Fibroblast of gingiva (primary cell): ENCODE results near the gene TRUB1.
A peak's percentile ranks its signal among the peaks of the same experiment; 100 is the strongest.
"Not testable (repeated sequence)": the region's sequence is repeated elsewhere in the genome, so short reads cannot be mapped to it uniquely, and the experiment has no call there.

Experiments used
- DNase-seq: peaks from one replicate; pipeline ENCODE4 v3.0.0-alpha.2; 2011; ENCODE audit warnings: low read depth

Gene TRUB1

GRCh38 chr10:114925587-114926586 is 12.1 kb upstream of the TRUB1 start:
- DNase-seq: peak; percentile 6

- DNase-seq: no peak
Observed at GRCh38 chr10:114928818-114929217, 9.2 kb upstream of the TRUB1 start.

- no peak for DNase-seq
Observed at GRCh38 chr10:114930320-114930719, 7.7 kb upstream of the TRUB1 start.

- DNase-seq: no peak
Observed at GRCh38 chr10:114931072-114931679, 6.8 kb upstream of the TRUB1 start.

- no peak for DNase-seq
Observed at GRCh38 chr10:114932225-114932624, 5.8 kb upstream of the TRUB1 start.

- peak; percentile 57 for DNase-seq
Observed at GRCh38 chr10:114932945-114933344, 5.0 kb upstream of the TRUB1 start.

GRCh38 chr10:114933588-114933987 is 4.4 kb upstream of the TRUB1 start:
- DNase-seq: peak; percentile 49

- not testable (repeated sequence) for DNase-seq
Observed at GRCh38 chr10:114933995-114934394, 4.0 kb upstream of the TRUB1 start.

- DNase-seq: no peak
Observed at GRCh38 chr10:114938856-114939193, 830 bp downstream of the TRUB1 start.

GRCh38 chr10:114940735-114941134 is 2.7 kb downstream of the TRUB1 start:
- no peak for DNase-seq

GRCh38 chr10:114943000-114943399 is 5.0 kb downstream of the TRUB1 start:
- DNase-seq: no peak

GRCh38 chr10:114953047-114953446 is 15.1 kb downstream of the TRUB1 start:
- no peak for DNase-seq

- no peak for DNase-seq
Observed at GRCh38 chr10:114955984-114956383, 18.0 kb downstream of the TRUB1 start.

GRCh38 chr10:114956466-114956865 is 18.5 kb downstream of the TRUB1 start:
- peak; percentile 31 for DNase-seq

- DNase-seq: no peak
Observed at GRCh38 chr10:114957122-114957521, 19.1 kb downstream of the TRUB1 start.

- DNase-seq: peak; percentile 17
Observed at GRCh38 chr10:114957673-114958072, 19.7 kb downstream of the TRUB1 start.

- DNase-seq: no peak
Observed at GRCh38 chr10:114962441-114962840, 24.4 kb downstream of the TRUB1 start.

GRCh38 chr10:114963908-114964307 is 25.9 kb downstream of the TRUB1 start:
- DNase-seq: no peak

GRCh38 chr10:114967071-114967470 is 29.1 kb downstream of the TRUB1 start:
- DNase-seq: peak; percentile 66

- DNase-seq: no peak
Observed at GRCh38 chr10:114970515-114970914, 32.5 kb downstream of the TRUB1 start.

GRCh38 chr10:114973306-114973705 is 35.3 kb downstream of the TRUB1 start:
- DNase-seq: no peak

GRCh38 chr10:114973997-114974396 is 36.0 kb downstream of the TRUB1 start:
- DNase-seq: no peak

- DNase-seq: no peak
Observed at GRCh38 chr10:114974625-114975024, 36.6 kb downstream of the TRUB1 start.
